HG03571 (cell line): Measurements from ENCODE around the gene EGFLAM.

Experiments used
- ATAC-seq: cut with Tn5 transposase; IDR thresholded peaks from one replicate; pipeline ENCODE4 v1.9.1; 2021; ENCODE audit not compliant: unreplicated experiment

Gene EGFLAM

GRCh38 chr5:38467353-38468040 is 209.1 kb downstream of the EGFLAM start:
- ATAC-seq, result no peak

GRCh38 chr5:38468202-38468673 is 209.9 kb downstream of the EGFLAM start:
- no peak for ATAC-seq

GRCh38 chr5:38468978-38469706 is 210.8 kb downstream of the EGFLAM start:
- no peak for ATAC-seq

- no peak for ATAC-seq
Observed at GRCh38 chr5:38469707-38470267, 211.4 kb downstream of the EGFLAM start.

- no peak for ATAC-seq
Observed at GRCh38 chr5:38471709-38472108, 213.3 kb downstream of the EGFLAM start.

GRCh38 chr5:38472541-38472940 is 214.2 kb downstream of the EGFLAM start:
- ATAC-seq, result no peak

- no peak for ATAC-seq
Observed at GRCh38 chr5:38473008-38473407, 214.6 kb downstream of the EGFLAM start.

GRCh38 chr5:38478166-38478565 is 219.8 kb downstream of the EGFLAM start:
- ATAC-seq, result no peak

GRCh38 chr5:38478878-38479277 is 220.5 kb downstream of the EGFLAM start:
- ATAC-seq, result no peak

GRCh38 chr5:38479315-38479904 is 221.1 kb downstream of the EGFLAM start:
- ATAC-seq, result no peak

- ATAC-seq, result no peak
Observed at GRCh38 chr5:38483805-38484398, 225.5 kb downstream of the EGFLAM start.

GRCh38 chr5:38494175-38494574 is 235.8 kb downstream of the EGFLAM start:
- no peak for ATAC-seq

- ATAC-seq, result no peak
Observed at GRCh38 chr5:38494763-38495162, 236.4 kb downstream of the EGFLAM start.

- ATAC-seq, result no peak
Observed at GRCh38 chr5:38497946-38498345, 239.6 kb downstream of the EGFLAM start.

GRCh38 chr5:38500573-38501260 is 242.4 kb downstream of the EGFLAM start:
- ATAC-seq, result no peak

- no peak for ATAC-seq
Observed at GRCh38 chr5:38506302-38506701, 247.9 kb downstream of the EGFLAM start.

GRCh38 chr5:38509185-38509584 is 250.8 kb downstream of the EGFLAM start:
- ATAC-seq, result no peak
